Mucosa of descending colon (tissue), 3 donors: ENCODE data around the gene FGF3. TPM values are rescaled to one million over a fixed set of nuclear protein-coding genes. Genes with fewer than 3 reads are reported as not detected.

Experiments used
- ATAC-seq: fragments of 200-7000 bp; cut with Tn5 transposase; one replicate; pipeline ENCODE4 v1.9.1; 2020; ENCODE audit warnings: mild to moderate bottlenecking, moderate library complexity
- DNase-seq, 3 donors: peaks; one replicate each; pipeline ENCODE4 v3.0.0-alpha.2; 2020
- H3K36me3 ChIP-seq: fragments of 200-600 bp; one replicate; pipeline ENCODE4 v1.8.0; 2021; ENCODE audit warnings: low read depth, mild to moderate bottlenecking
- H3K4me1 ChIP-seq: fragments of 200-600 bp; one replicate; pipeline ENCODE4 v1.8.0; 2021; ENCODE audit warnings: low read depth, mild to moderate bottlenecking
- H3K4me3 ChIP-seq: fragments of 200-600 bp; one replicate; pipeline ENCODE4 v1.8.0; 2021; ENCODE audit warnings: mild to moderate bottlenecking
- H3K9me3 ChIP-seq: fragments of 200-600 bp; one replicate; pipeline ENCODE4 v1.8.0; 2021; ENCODE audit warnings: mild to moderate bottlenecking
- intact Hi-C, 2 donors: fragments of 100-400 bp; cut with DNase I in 1 of 2; cut with micrococcal nuclease in 1 of 2; formaldehyde crosslinking; loops; one replicate each; pipeline versions ENCODE4 v1.11.0 to v1.11.1; 2022; cut with DNase I, micrococcal nuclease
- total RNA-seq, 3 donors: library from RNA; stranded (reverse); fragmentation: NEBNext Ultra II Directional in 2 of 3; extraction: Animal tissue kit (Norgen Biotek cat#: 25700) in 2 of 3; gene quantifications; one replicate each; pipeline versions ENCODE4 v1.2.1 to v1.2.4, GENCODE V29; 2021 to 2023
- TF ChIP-seq, protein P1 (sequence below): fragments of 200-600 bp; IDR thresholded peaks from one replicate; pipeline ENCODE4 v1.8.0; 2022; ENCODE audit warnings: antibody characterized with exemption, mild to moderate bottlenecking
- donor health status: DM: no; HTN: no; CAD: no; lungs with moderate emphysema.
- donor health status: DM: no; HTN: no; CAD: no.
- donor health status: DM: no; HTN: yes; CAD: no.

FGF3 gene
- total RNA-seq, 3 donors from 2014 or later, result not detected

DNA sequence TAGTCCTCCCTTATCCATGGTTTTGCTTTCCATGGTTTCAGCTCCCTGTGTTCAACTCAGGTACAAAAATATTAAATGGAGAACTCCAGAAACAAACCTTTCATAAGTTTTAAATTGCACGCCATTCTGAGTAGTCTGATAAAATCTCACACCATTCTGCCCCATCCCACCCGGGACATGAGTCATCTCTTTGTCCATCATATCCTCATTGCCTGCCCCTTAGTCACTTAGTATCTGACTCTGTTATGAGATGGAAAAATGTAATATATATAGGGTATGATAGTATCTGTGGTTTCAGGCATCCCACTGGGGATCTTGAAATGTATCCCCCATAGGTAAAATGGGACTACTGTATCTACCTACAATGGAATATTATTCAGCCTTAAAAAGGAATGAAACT, 35.5 kb upstream of the FGF3 start:
- Histone ChIP-seq H3K36me3 (no peaks in the 10 kb centered on the region), H3K4me3 (no peak overlapping the region), H3K4me1 (no peaks in the 10 kb centered on the region), H3K9me3 (no peaks in the 10 kb centered on the region)
- no peak for ATAC-seq
- intact Hi-C loops, result no loop called here
- DNase-seq, result no peak
- TF ChIP-seq, protein P1, sequence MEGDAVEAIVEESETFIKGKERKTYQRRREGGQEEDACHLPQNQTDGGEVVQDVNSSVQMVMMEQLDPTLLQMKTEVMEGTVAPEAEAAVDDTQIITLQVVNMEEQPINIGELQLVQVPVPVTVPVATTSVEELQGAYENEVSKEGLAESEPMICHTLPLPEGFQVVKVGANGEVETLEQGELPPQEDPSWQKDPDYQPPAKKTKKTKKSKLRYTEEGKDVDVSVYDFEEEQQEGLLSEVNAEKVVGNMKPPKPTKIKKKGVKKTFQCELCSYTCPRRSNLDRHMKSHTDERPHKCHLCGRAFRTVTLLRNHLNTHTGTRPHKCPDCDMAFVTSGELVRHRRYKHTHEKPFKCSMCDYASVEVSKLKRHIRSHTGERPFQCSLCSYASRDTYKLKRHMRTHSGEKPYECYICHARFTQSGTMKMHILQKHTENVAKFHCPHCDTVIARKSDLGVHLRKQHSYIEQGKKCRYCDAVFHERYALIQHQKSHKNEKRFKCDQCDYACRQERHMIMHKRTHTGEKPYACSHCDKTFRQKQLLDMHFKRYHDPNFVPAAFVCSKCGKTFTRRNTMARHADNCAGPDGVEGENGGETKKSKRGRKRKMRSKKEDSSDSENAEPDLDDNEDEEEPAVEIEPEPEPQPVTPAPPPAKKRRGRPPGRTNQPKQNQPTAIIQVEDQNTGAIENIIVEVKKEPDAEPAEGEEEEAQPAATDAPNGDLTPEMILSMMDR, result no peak

DNA sequence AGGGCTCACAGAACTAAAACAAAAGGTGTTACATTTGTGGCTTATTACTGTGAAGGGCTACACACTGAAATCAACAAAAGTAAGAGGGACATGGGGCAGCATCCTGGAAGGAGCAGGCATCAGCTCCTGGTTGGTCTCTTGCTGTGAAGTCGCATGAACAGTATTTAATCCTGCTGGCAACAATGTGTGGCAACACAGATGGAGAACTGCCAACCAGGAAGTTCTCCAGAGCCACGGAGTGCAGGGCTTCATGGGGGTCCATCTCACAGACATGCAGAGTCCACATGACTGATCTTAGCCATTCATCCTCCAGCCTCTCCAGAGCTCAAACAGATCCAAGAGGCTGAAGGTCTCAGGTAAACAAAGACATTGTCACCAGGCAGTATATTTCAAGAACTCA, 32.8 kb upstream of the FGF3 start:
- Histone ChIP-seq H3K36me3 (no peaks in the 10 kb centered on the region), H3K9me3 (no peaks in the 10 kb centered on the region), H3K4me3 (no peak overlapping the region), H3K4me1 (no peaks in the 10 kb centered on the region)
- intact Hi-C loops, result no loop called here
- no peak for ATAC-seq
- TF ChIP-seq, protein P1, result no peak
- no peak for DNase-seq

DNA sequence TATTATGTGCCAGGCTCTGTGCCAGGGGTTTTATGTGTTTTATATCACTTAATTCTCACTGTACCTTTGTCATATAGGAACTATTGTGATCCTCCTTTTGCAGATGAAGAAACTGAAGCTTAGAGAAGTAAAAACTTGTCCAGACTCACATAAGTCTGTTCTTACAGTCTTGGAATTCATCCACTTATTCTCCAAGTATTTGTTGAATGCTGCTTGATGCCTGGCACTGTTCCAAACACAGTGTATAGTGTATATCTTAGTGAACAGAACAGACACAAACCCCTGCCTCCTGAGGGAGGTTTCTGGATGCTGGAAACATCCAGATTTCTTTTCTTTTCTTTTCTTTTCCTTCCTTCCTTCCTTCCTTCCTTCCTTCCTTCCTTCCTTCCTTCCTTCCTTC, 29.0 kb upstream of the FGF3 start:
- Histone ChIP-seq H3K4me1 (no peaks in the 10 kb centered on the region), H3K4me3 (no peak overlapping the region), H3K36me3 (no peaks in the 10 kb centered on the region), H3K9me3 (no peaks in the 10 kb centered on the region)
- no peak for ATAC-seq
- intact Hi-C loops, result no loop called here
- TF ChIP-seq, protein P1, result no peak
- DNase-seq, result no peak

DNA sequence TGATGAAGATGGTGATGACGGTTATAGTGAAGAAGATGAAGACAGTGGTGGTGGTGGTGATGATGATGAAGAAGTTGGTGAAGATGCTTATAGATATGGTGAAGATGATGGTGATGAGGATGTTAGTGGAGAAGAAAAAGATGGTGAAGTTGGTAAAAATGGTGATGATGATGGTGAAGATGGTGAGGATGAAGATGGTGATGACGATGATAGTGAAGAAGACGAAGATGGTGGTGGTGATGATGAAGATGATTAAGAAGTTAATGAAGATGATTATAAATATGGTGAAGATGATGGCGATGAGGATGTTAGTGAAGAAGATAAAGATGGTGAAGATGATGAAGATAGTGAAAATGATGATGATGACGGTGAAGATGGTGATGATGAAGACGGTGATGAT, 25.2 kb upstream of the FGF3 start:
- H3K9me3 ChIP-seq, result no peaks in the 10 kb centered on the region
- ATAC-seq, result no peak
- H3K4me1 ChIP-seq, result no peaks in the 10 kb centered on the region
- TF ChIP-seq, protein P1, result no peak
- no peak for DNase-seq
- intact Hi-C loops, result no loop called here
- H3K4me3 ChIP-seq, result no peak overlapping the region
- no peaks in the 10 kb centered on the region for H3K36me3 ChIP-seq

DNA sequence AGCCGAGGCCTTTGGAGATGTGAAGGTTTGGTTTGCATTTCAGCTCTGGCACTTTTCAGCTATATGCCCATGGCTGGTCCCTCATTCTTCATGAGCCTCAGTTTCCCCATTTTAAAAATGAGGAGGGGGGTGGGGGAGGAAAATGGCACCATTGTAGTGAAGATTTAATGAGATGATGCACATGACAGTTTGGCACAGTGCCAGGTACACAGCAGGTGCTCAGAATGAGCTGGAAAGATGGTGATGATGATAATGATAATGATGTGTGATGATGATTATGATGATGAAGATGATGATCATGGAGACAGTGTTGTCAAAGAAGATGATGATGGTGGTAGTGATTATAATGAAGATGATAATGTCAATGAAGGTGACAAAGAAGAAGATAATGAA, 24.3 kb upstream of the FGF3 start:
- H3K4me1 ChIP-seq, result no peaks in the 10 kb centered on the region
- DNase-seq (no peak), ATAC-seq (no peak)
- H3K9me3 ChIP-seq, result no peaks in the 10 kb centered on the region
- intact Hi-C loops, result no loop called here
- TF ChIP-seq, protein P1, result no peak
- H3K4me3 ChIP-seq, result no peak overlapping the region
- no peaks in the 10 kb centered on the region for H3K36me3 ChIP-seq

DNA sequence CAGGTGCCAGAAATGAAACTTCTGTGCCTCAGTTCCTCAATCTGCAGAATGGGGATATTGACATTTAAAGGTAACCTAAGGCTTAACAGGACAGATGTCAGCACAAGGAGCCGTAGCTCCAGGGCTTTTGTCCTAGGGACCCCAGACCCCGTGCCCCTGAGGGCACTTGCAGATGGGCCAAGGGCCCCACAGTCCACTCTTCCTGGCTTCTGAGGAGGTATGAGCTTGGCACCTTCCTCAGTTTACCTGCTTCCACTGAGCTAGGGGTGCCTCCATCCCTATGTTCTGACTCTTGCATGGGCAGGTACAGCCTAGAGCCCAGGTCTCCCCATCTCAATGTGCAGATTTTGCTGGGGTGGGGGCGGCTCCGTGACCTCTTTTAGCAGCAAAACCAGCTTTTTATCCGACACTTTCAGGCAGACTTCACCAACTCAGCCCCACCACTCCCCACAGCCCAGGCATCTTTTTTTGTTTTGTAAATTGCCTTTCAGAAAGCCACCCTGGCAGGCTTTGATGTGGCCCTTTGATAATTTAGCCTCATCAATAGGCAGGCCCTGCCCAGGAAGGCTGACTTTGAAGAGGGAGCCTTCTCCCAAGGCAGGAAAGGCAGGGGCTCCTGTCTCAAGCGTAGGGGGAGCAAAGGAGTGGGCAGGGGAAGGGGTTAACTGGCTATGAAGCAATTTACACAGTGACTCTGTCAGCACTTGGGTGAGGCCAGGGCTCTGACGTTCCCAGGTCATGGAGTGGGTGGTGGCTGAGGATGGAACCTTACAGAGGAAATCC, 23.7 kb upstream of the FGF3 start:
- Histone ChIP-seq H3K4me1 (no peaks in the 10 kb centered on the region), H3K9me3 (no peaks in the 10 kb centered on the region), H3K36me3 (no peaks in the 10 kb centered on the region), H3K4me3 (no peak overlapping the region)
- intact Hi-C loops, result no loop called here
- TF ChIP-seq, protein P1, result no peak
- no peak for ATAC-seq
- DNase-seq, result no peak
